Measurements from ENCODE around the gene WNK2.

GRCh38 chr9:93325307-93326035 is 141.5 kb downstream of the WNK2 start:
- TF ChIP-seq CTCF (IDR thresholded peaks at IDR 0.05; ENCODE audit: insufficient read depth, low read length, poor library complexity, severe bottlenecking) (no peak), EZH2phosphoT487 (conservative IDR thresholded peaks at IDR 0.05; ENCODE audit: low read length) (no peak)
